ENCODE measurements around the gene SORCS2.

Gene SORCS2

GRCh38 chr4:7272404-7272803 lies 80.1 kb downstream of the SORCS2 start:
- Histone ChIP-seq H3K36me3 (ENCODE audit: control insufficient read depth in 2 of 2, insufficient read depth in 1 of 2, low read length in 2 of 2) (no peaks in the 10 kb centered on the region), H3K4me1 (ENCODE audit: control insufficient read depth, insufficient read depth, low read length) (no peaks in the 10 kb centered on the region), H3K4me3 (ENCODE audit: low read depth, low read length) (no peak overlapping the region), H3K27ac (ENCODE audit: extremely low read depth, low read depth, low read length) (no peak overlapping the region), H3K9me3 (ENCODE audit: control insufficient read depth, insufficient read depth, low read depth, low read length) (no peaks in the 10 kb centered on the region)
- POLR2A ChIA-PET, result no interaction called here
- TF ChIP-seq ZNF473 (tag by site-specific recombination; IDR thresholded peaks at IDR 0.05) (no peak), OSR2 (tag by site-specific recombination; IDR thresholded peaks at IDR 0.05) (no peak), MEIS1 (CRISPR knock-in tag; IDR thresholded peaks at IDR 0.05; ENCODE audit: borderline replicate concordance) (no peak), ZBTB17 (tag by site-specific recombination; IDR thresholded peaks at IDR 0.05) (no peak), ZNF558 (tag by site-specific recombination; IDR thresholded peaks at IDR 0.05) (no peak), ZFP3 (tag by site-specific recombination; IDR thresholded peaks at IDR 0.05; ENCODE audit: low read depth) (no peak), ZNF510 (tag by site-specific recombination; IDR thresholded peaks at IDR 0.05; ENCODE audit: insufficient replicate concordance) (no peak), ZNF76 (tag by site-specific recombination; IDR thresholded peaks at IDR 0.05; ENCODE audit: borderline replicate concordance, low read depth) (no peak), ZNF19 (tag by site-specific recombination; IDR thresholded peaks at IDR 0.05; ENCODE audit: low read depth) (no peak), ZNF768 (tag by site-specific recombination; IDR thresholded peaks at IDR 0.05) (no peak), ZNF211 (tag by site-specific recombination; IDR thresholded peaks at IDR 0.05; ENCODE audit: low read depth) (no peak), FEZF1 (tag by site-specific recombination; IDR thresholded peaks at IDR 0.05) (no peak), HOXA7 (CRISPR knock-in tag; IDR thresholded peaks at IDR 0.05; ENCODE audit: borderline replicate concordance) (no peak), HOXC10 (CRISPR knock-in tag; IDR thresholded peaks at IDR 0.05) (no peak), ZNF596 (tag by site-specific recombination; IDR thresholded peaks at IDR 0.05) (no peak), ZNF132 (tag by site-specific recombination; IDR thresholded peaks at IDR 0.05; ENCODE audit: borderline replicate concordance) (no peak), ZBTB10 (tag by site-specific recombination; IDR thresholded peaks at IDR 0.05) (no peak), ZNF513 (tag by site-specific recombination; IDR thresholded peaks at IDR 0.05) (no peak)
- CTCF ChIA-PET, result no interaction called here

- no peaks in the 10 kb centered on the region for H3K4me1 ChIP-seq (ENCODE audit: control insufficient read depth, insufficient read depth, low read length)
- H3K36me3 ChIP-seq (ENCODE audit: control insufficient read depth in 2 of 2, insufficient read depth in 1 of 2, low read length in 2 of 2), result no peaks in the 10 kb centered on the region
- CTCF ChIA-PET, result no interaction called here
- H3K9me3 ChIP-seq (ENCODE audit: control insufficient read depth, insufficient read depth, low read depth, low read length), result no peaks in the 10 kb centered on the region
- POLR2A ChIA-PET, result no interaction called here
- H3K4me3 ChIP-seq (ENCODE audit: low read depth, low read length), result no peak overlapping the region
- no peak overlapping the region for H3K27ac ChIP-seq (ENCODE audit: extremely low read depth, low read depth, low read length)
- TF ChIP-seq ZXDB (tag by site-specific recombination; IDR thresholded peaks at IDR 0.05), result no peak
- TF ChIP-seq ZNF530 (tag by site-specific recombination; IDR thresholded peaks at IDR 0.05; ENCODE audit: low read depth), result no peak
- no peak for TF ChIP-seq ZSCAN5A (tag by site-specific recombination; IDR thresholded peaks at IDR 0.05)
- no peak for TF ChIP-seq ZNF302 (tag by site-specific recombination; IDR thresholded peaks at IDR 0.05; ENCODE audit: low read depth)
- no peak for TF ChIP-seq TSHZ1 (tag by site-specific recombination; IDR thresholded peaks at IDR 0.05; ENCODE audit: borderline replicate concordance)
- no peak for TF ChIP-seq REST (tag by site-specific recombination; IDR thresholded peaks at IDR 0.05)
Observed at GRCh38 chr4:7273738-7274297, 81.5 kb downstream of the SORCS2 start.

All from HEK293 (cell line).